IMR-90 (cell line): ENCODE measurements around the gene LETM1. TPM values are rescaled to one million over a fixed set of nuclear protein-coding genes. Genes with fewer than 3 reads are reported as not detected.

Source experiments
- ATAC-seq: fragments of 200-7000 bp; cut with Tn5 transposase; 2 replicates; pipeline ENCODE4 v1.9.1; 2020; ENCODE audit warnings: low read depth, mild to moderate bottlenecking, moderate library complexity
- BruUV-seq: library from RNA; stranded (reverse); fragments of 400-500 nt; replicated peaks from 2 replicates; lab custom pipeline; 2021; lab: Mats Ljungman, UMichigan
- CTCF ChIA-PET: fragments of 300-600 bp; formaldehyde crosslinking; extraction: SDS; loops from one replicate; lab custom pipeline; 2021; ENCODE audit warnings: antibody characterized with exemption; lab: Yijun Ruan, JAX
- POLR2A ChIA-PET: fragments of 300-600 bp; sonication (Branson Sonifier 250); formaldehyde crosslinking; loops from one replicate; lab custom pipeline; 2022; ENCODE audit warnings: antibody characterized with exemption; ENCODE audit not compliant: unreplicated experiment; lab: Charles Lee
- DNase-seq: peaks from one replicate; pipeline ENCODE4 v3.0.0; 2013
- H2AFZ ChIP-seq: replicated peaks from 2 replicates; pipeline ENCODE3; 2013; ENCODE audit warnings: low read length, mild to moderate bottlenecking; ENCODE audit not compliant: poor library complexity
- H2AK5ac ChIP-seq: 2 replicates; pipeline ENCODE4 v1.6.1; 2013; ENCODE audit warnings: low read depth, low read length, inconsistent platforms
- H2AK9ac ChIP-seq: replicated peaks from 2 replicates; pipeline ENCODE3; 2013; ENCODE audit warnings: mild to moderate bottlenecking, low read depth, low read length, moderate library complexity; ENCODE audit not compliant: poor library complexity
- H2BK120ac ChIP-seq: 2 replicates; pipeline ENCODE4 v1.6.1; 2013; ENCODE audit warnings: low read depth, low read length, inconsistent platforms
- H2BK15ac ChIP-seq: 3 replicates; pipeline ENCODE4 v1.6.1; 2013; ENCODE audit warnings: low read depth, low read length, inconsistent platforms
- H2BK20ac ChIP-seq: 2 replicates; pipeline ENCODE4 v1.6.1; 2013; ENCODE audit warnings: low read depth, mild to moderate bottlenecking, inconsistent platforms, low read length, moderate library complexity
- H2BK5ac ChIP-seq: 2 replicates; pipeline ENCODE4 v1.6.1; 2013; ENCODE audit warnings: mild to moderate bottlenecking, low read depth, low read length, inconsistent platforms; ENCODE audit not compliant: poor library complexity, severe bottlenecking
- H3K14ac ChIP-seq: replicated peaks from 2 replicates; pipeline ENCODE4 v1.6.1; 2013; ENCODE audit warnings: low read depth, low read length, inconsistent platforms
- H3K18ac ChIP-seq: 2 replicates; pipeline ENCODE4 v1.6.1; 2013; ENCODE audit warnings: low read depth, low read length, control low read depth
- H3K23ac ChIP-seq: 2 replicates; pipeline ENCODE4 v1.6.1; 2013; ENCODE audit warnings: low read depth, low read length, inconsistent platforms
- H3K27ac ChIP-seq: 2 replicates; pipeline ENCODE4 v1.5.1; 2013; ENCODE audit warnings: mild to moderate bottlenecking, control low read depth, low read length; ENCODE audit not compliant: insufficient read depth
- H3K27me3 ChIP-seq: 2 replicates; pipeline ENCODE4 v1.6.1; 2013; ENCODE audit warnings: low read length; ENCODE audit not compliant: control insufficient read depth, insufficient read depth
- H3K36me3 ChIP-seq: 2 replicates; pipeline ENCODE4 v1.6.1; 2013; ENCODE audit warnings: low read length, mixed read lengths; ENCODE audit not compliant: control insufficient read depth, insufficient read depth
- H3K4ac ChIP-seq: 2 replicates; pipeline ENCODE4 v1.6.1; 2013; ENCODE audit warnings: low read depth, low read length, inconsistent platforms
- H3K4me1 ChIP-seq: 2 replicates; pipeline ENCODE4 v1.6.1; 2013; ENCODE audit warnings: low read length, mixed read lengths; ENCODE audit not compliant: control insufficient read depth, insufficient read depth
- H3K4me2 ChIP-seq: 2 replicates; pipeline ENCODE4 v1.6.1; 2013; ENCODE audit warnings: low read depth, mild to moderate bottlenecking, control low read depth, low read length, moderate library complexity
- H3K4me3 ChIP-seq: 2 replicates; pipeline ENCODE4 v1.5.1; 2013; ENCODE audit warnings: low read depth, mild to moderate bottlenecking, control low read depth, low read length, moderate library complexity; ENCODE audit not compliant: insufficient read depth
- H3K56ac ChIP-seq: 2 replicates; pipeline ENCODE4 v1.6.1; 2013; ENCODE audit warnings: low read length, inconsistent platforms; ENCODE audit not compliant: insufficient read depth; ENCODE audit errors: extremely low read depth
- H3K79me1 ChIP-seq, 2 experiments: 2 replicates each; pipeline ENCODE4 v1.6.1; 2013; ENCODE audit warnings: low read length in 2 of 2, inconsistent platforms in 1 of 2, low read depth in 1 of 2
- H3K9ac ChIP-seq: 2 replicates; pipeline ENCODE4 v1.6.1; 2013; ENCODE audit warnings: low read depth, low read length, control low read depth
- H3K9me1 ChIP-seq: 2 replicates; pipeline ENCODE4 v1.6.1; 2013; ENCODE audit warnings: low read length, inconsistent platforms; ENCODE audit not compliant: insufficient read depth
- H3K9me3 ChIP-seq: 2 replicates; pipeline ENCODE4 v1.6.1; 2013; ENCODE audit warnings: low read length; ENCODE audit not compliant: control insufficient read depth, insufficient read depth
- H4K20me1 ChIP-seq: 2 replicates; pipeline ENCODE4 v1.6.1; 2013; ENCODE audit warnings: low read length, inconsistent platforms; ENCODE audit not compliant: insufficient read depth
- H4K5ac ChIP-seq: 2 replicates; pipeline ENCODE4 v1.6.1; 2013; ENCODE audit warnings: mild to moderate bottlenecking, low read depth, low read length, control low read depth
- H4K8ac ChIP-seq, 2 experiments: 2 replicates each; pipeline ENCODE4 v1.6.1; 2013; ENCODE audit warnings: low read depth in 2 of 2, low read length in 2 of 2, control low read depth in 1 of 2, inconsistent platforms in 1 of 2
- H4K91ac ChIP-seq: 2 replicates; pipeline ENCODE4 v1.6.1; 2013; ENCODE audit warnings: low read depth, low read length, inconsistent platforms; ENCODE audit not compliant: insufficient read depth
- MXI1 ChIP-seq: IDR thresholded peaks from 2 replicates; pipeline ENCODE4 v1.6.1; 2012; ENCODE audit warnings: low read depth, mild to moderate bottlenecking, low read length, moderate library complexity, borderline replicate concordance
- WGBS, 2 experiments: methylation state at CpG; one replicate each; pipeline versions ENCODE4 v1.1.5 to v1.1.7; 2013; ENCODE audit warnings: missing lambda C conversion rate in 2 of 2; ENCODE audit not compliant: insufficient read length in 1 of 2; ENCODE audit errors: extremely low coverage in 2 of 2; 5-methylcytosine and 5-hydroxymethylcytosine counted together
- dilution Hi-C: fragments of 300-500 bp; cut with HindIII; formaldehyde crosslinking; loops from one replicate; pipeline ENCODE4 v1.14.3; 2018; ENCODE audit warnings: low sequenced_read_pairs; ENCODE audit not compliant: unreplicated experiment
- in situ Hi-C: fragments of 300-500 bp; cut with MboI; formaldehyde crosslinking; loops from 3 replicates; pipeline ENCODE4 v1.14.3; 2019; ENCODE audit warnings: low sequenced_read_pairs, inconsistent platforms, mixed read lengths
- intact Hi-C: fragments of 100-400 bp; cut with micrococcal nuclease; formaldehyde crosslinking; loops from 2 replicates; pipeline ENCODE4 v1.10.0; 2022
- polyA plus RNA-seq, 3 experiments: library from polyadenylated mRNA; depleted of rRNA; stranded (reverse); fragments of >200 nt; gene quantifications; 2 replicates each; pipeline ENCODE4 v1.2.3, GENCODE V29; 2012; ENCODE audit warnings: low replicate concordance in 1 of 3
- total RNA-seq: library from RNA; depleted of rRNA; stranded (reverse); fragments of >200 nt; gene quantifications from 2 replicates; pipeline ENCODE4 v1.2.3, GENCODE V29; 2012

The LETM1 gene
- total and polyA plus RNA-seq, 2 of the 4 experiments (the other 2 are of a cell fraction): 25.0 to 49.3 TPM

- Histone ChIP-seq H3K27ac (no peak overlapping the region), H3K4me1 (no peaks in the 10 kb centered on the region; the same call in 1 of the 2 replicates), H3K4ac (no peak overlapping the region), H3K14ac (no peak overlapping the region), H4K5ac (no peak overlapping the region), H3K4me3 (no peak overlapping the region), H3K18ac (no peak overlapping the region), H3K36me3 (no peaks in the 10 kb centered on the region), H3K23ac (no peak overlapping the region), H4K8ac (no peak overlapping the region), H3K56ac (no peak overlapping the region), H2BK120ac (no peak overlapping the region), H2AK5ac (no peak overlapping the region), H3K9ac (no peak overlapping the region), H2BK20ac (no peak overlapping the region), H2AK9ac (no peak overlapping the region), H2BK15ac (no peak overlapping the region), H4K91ac (no peak overlapping the region), H2AFZ (peak overlapping the region; percentile 41), H3K27me3 (peaks cover 28% of the 10 kb centered on the region; the same call in 1 of the 2 replicates), H3K4me2 (no peak overlapping the region), H3K9me3 (no peaks in the 10 kb centered on the region), H3K79me1 (no peaks in the 10 kb centered on the region), H2BK5ac (no peak overlapping the region), H3K9me1 (no peaks in the 10 kb centered on the region), H4K20me1 (no peaks in the 10 kb centered on the region; the same call in 1 of the 2 replicates)
- no peak for TF ChIP-seq MXI1
- in situ Hi-C loops: no loop called here
- ChIA-PET CTCF (no interaction called here), POLR2A (no interaction called here)
- intact Hi-C loops: no loop called here
- no TSS peak for BruUV-seq
- dilution Hi-C loops: no loop called here
- no peak for ATAC-seq
- WGBS, 2 experiments: 37% methylated on average over 10 of the region's 25 CpGs; no CpG with 5 or more reads in 1 of the 2 experiments
- DNase-seq: no peak
Observed at GRCh38 chr4:1787411-1788077, 68.4 kb downstream of the LETM1 start.
